Fibroblast of mammary gland (primary cell): Measurements from ENCODE around the gene WDR20.
"Not testable (repeated sequence)": the region's sequence is repeated elsewhere in the genome, so short reads cannot be mapped to it uniquely, and the experiment has no call there.

Experiments used
- DNase-seq: peaks from one replicate; pipeline ENCODE4 v3.0.0-alpha.2; 2010; ENCODE audit warnings: low read depth
- H3K4me3 ChIP-seq: 2 replicates; pipeline ENCODE4 v1.5.1; 2011; ENCODE audit warnings: low read depth, mild to moderate bottlenecking, low read length, moderate library complexity; ENCODE audit not compliant: control insufficient read depth
- TF ChIP-seq, protein P1 (sequence below): conservative IDR thresholded peaks from 2 replicates; pipeline ENCODE4 v1.5.1; 2011; ENCODE audit warnings: low read depth, low read length, inconsistent platforms; ENCODE audit not compliant: control insufficient read depth, insufficient read depth

The WDR20 gene

DNA sequence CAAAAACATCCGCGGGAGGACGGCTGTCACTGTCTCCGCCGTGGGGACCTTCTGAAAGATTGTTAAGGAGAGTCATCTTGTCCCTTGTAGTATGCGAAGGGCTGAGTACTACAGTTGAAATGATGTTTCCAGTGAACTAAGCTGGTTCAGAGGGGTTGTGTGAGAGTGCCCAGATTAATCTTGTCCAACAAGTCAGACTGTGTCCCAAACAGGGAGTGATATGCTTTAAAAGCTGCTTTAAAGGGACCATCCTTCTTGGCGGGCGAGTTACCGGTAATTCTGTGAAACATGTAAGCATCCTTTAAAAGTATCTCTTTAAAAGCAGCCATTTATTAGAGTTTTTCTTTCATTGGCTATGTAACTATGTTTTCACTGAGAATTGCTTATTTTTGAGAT, 1.1 kb downstream of the WDR20 start:
- peak overlapping the region; percentile 93 for H3K4me3 ChIP-seq
- no peak for DNase-seq
- TF ChIP-seq, protein P1, sequence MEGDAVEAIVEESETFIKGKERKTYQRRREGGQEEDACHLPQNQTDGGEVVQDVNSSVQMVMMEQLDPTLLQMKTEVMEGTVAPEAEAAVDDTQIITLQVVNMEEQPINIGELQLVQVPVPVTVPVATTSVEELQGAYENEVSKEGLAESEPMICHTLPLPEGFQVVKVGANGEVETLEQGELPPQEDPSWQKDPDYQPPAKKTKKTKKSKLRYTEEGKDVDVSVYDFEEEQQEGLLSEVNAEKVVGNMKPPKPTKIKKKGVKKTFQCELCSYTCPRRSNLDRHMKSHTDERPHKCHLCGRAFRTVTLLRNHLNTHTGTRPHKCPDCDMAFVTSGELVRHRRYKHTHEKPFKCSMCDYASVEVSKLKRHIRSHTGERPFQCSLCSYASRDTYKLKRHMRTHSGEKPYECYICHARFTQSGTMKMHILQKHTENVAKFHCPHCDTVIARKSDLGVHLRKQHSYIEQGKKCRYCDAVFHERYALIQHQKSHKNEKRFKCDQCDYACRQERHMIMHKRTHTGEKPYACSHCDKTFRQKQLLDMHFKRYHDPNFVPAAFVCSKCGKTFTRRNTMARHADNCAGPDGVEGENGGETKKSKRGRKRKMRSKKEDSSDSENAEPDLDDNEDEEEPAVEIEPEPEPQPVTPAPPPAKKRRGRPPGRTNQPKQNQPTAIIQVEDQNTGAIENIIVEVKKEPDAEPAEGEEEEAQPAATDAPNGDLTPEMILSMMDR, result no peak

DNA sequence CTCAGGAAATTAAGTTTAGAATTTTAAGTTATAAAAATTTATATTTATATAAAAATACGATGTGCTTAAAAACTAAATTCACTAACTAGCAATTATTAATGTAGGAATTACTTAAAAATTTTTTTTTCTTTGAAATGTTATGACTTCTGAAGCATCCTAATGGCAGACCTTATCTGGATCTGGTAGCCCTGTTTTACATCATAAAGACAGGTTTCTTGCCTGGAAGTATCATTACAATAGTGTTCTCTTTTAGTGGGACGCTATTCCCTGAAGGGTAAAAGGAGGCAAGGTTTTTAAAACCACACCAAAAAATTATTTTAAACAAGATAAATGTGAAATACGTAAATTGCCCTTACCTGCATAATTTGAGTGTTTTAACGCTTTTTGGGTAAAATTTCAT, 2.1 kb downstream of the WDR20 start:
- no peak for DNase-seq
- H3K4me3 ChIP-seq, result no peak overlapping the region
- TF ChIP-seq, protein P1, result no peak

DNA sequence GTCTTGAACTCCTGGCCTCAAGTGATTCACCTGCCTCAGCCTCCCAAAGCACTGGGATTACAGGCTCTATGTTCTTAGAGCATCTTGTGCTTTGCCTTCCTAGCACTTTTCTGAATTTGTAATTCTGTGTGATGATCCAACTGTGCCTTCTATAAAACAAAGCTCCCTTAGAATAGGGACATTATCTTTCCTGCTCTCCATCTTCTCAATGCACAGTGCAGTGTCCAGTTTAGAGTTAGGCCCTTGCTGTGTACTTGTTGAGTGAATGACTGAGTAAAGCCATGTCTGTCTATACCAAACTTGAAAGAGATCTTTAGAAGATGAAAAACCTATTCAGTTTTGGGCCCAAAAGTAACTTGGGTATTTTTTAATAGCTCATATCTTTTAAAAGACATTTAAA, 5.2 kb downstream of the WDR20 start:
- DNase-seq, result no peak
- H3K4me3 ChIP-seq, result no peak overlapping the region
- TF ChIP-seq, protein P1, result no peak

DNA sequence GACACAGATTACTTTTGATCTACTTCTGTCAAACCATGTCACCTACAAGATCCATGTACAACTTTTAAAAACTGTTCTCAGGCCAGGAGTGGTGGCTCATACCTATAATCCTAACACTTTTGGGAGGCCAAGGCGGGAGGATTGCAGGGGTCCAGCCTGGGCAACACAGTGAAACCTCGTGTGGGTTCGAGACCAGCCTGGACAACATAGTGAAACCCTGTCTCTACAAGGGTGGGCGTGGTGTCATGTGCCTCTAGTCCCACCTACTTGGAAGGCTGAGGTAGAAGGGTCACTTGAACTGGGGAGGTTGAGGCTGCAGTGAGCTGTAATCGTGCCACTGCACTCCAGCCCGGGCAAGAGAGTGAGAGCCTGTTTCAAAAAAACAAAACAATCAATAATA, 5.7 kb downstream of the WDR20 start:
- DNase-seq, result no peak
- H3K4me3 ChIP-seq, result no peak overlapping the region
- TF ChIP-seq, protein P1, result no peak

DNA sequence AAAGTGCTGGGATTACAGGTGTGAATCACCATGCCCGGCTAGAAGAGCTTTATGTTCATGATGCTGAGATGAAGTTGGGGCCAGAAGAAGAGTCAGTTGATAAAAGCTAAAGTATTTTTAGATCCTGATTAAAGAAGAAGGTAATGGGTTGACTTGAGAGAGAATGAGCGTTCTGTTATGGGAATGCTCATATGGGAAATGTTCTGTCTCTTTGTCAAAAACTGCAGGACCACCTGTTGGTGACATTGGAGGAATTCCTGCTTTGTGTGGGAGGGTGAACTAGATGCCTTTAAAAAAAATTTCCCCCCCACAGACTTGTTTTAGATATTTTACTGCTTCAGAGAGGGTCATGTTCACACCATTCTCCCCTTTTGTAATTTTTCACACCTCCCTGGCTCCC, 6.7 kb downstream of the WDR20 start:
- H3K4me3 ChIP-seq, result no peak overlapping the region
- TF ChIP-seq, protein P1, result no peak
- DNase-seq, result no peak

DNA sequence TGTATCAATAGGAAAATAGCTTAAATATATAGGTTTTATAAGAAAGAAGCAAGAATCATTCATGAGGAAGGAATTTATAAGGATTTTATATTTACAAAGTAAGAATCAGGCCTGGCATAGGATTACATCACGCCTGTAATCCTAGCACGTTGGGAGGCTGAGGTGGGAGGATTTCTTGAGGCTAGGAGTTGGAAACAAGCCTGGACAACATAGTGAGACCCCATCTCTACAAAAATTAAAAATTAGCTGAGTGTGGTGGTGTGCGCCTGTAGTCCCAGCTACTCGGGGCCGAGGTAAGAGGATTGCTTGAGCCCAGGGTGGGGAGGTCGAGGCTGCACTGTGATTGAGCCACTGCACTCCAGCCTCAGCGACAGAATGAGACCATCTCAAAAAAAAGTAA, 10.4 kb downstream of the WDR20 start:
- no peak overlapping the region for H3K4me3 ChIP-seq
- TF ChIP-seq, protein P1, result no peak
- no peak for DNase-seq

DNA sequence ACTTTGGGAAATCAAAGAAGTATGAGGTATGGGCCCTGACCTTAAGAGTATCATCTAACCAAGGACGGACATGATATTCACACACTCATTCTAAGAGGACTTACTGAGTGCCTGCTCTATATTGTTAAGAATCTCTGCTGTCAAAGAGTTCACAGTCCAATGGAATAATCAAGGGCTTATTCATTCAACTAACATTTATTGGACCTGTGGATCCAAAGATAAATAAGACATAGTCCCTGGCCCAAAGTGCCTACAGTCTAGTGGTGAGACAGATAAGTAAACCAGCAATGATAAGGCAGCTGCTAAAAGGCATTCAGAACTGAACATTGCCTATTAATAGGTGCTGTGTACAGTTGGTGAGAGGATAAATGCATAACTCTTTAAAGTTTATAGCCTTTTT, 11.0 kb downstream of the WDR20 start:
- TF ChIP-seq, protein P1, result no peak
- H3K4me3 ChIP-seq, result no peak overlapping the region
- DNase-seq, result no peak

DNA sequence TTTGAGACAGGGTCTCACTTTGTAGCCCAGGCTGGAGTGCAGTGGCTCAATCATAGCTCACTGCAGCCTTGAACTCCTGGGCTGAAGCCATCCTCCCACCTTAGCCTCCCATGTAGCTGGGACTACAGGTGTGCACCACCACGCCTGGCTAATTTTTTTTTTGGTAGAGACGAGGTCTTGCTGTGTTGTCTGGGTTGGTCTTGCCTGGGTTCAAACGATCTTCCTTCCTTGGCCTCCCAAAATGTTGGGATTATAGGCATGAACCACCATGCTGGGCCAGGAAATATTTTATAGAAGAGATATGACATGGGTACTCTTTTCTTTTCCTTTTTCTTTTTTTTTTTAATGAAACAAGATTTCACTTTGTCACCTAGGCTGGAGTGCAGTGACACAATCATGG, 11.7 kb downstream of the WDR20 start:
- H3K4me3 ChIP-seq, DNase-seq: not testable (repeated sequence)
